Smooth muscle cell (in vitro differentiated cells): Measurements from ENCODE around the gene ME3. TPM values are rescaled to one million over a fixed set of nuclear protein-coding genes. Genes with fewer than 3 reads are reported as not detected.

Experiments used
- DNase-seq: peaks from one replicate; lab custom pipeline; 2025; ENCODE audit not compliant: unreplicated experiment; lab: John Stamatoyannopoulos, UW
- H2AFZ ChIP-seq: fragments of 200-600 bp; sonication (generic); 2 replicates; pipeline ENCODE4 v1.6.0; 2016; ENCODE audit warnings: antibody characterized with exemption, low read depth, mild to moderate bottlenecking
- H3F3A ChIP-seq: fragments of 200-600 bp; sonication (generic); 2 replicates; pipeline ENCODE4 v1.6.0; 2017; ENCODE audit warnings: antibody characterized with exemption, low read depth
- H3K27ac ChIP-seq: fragments of 200-600 bp; sonication (generic); 2 replicates; pipeline ENCODE4 v1.5.1; 2016; ENCODE audit warnings: low read depth, mild to moderate bottlenecking
- H3K27me3 ChIP-seq: fragments of 200-600 bp; sonication (generic); 2 replicates; pipeline ENCODE4 v1.6.1; 2016; ENCODE audit warnings: low read depth, mild to moderate bottlenecking
- H3K36me3 ChIP-seq: fragments of 200-600 bp; sonication (generic); 2 replicates; pipeline ENCODE4 v1.5.1; 2016; ENCODE audit warnings: low read depth
- H3K4me1 ChIP-seq: fragments of 200-600 bp; sonication (generic); 2 replicates; pipeline ENCODE4 v1.5.1; 2016; ENCODE audit warnings: low read depth
- H3K4me2 ChIP-seq: fragments of 200-600 bp; sonication (generic); 2 replicates; pipeline ENCODE4 v1.6.0; 2016; ENCODE audit warnings: mild to moderate bottlenecking
- H3K4me3 ChIP-seq: fragments of 200-600 bp; sonication (generic); 2 replicates; pipeline ENCODE4 v1.5.1; 2016; ENCODE audit warnings: mild to moderate bottlenecking
- H3K79me2 ChIP-seq: fragments of 200-600 bp; sonication (generic); 2 replicates; pipeline ENCODE4 v1.6.0; 2016; ENCODE audit warnings: low read depth, mild to moderate bottlenecking
- H3K9ac ChIP-seq: fragments of 200-600 bp; sonication (generic); 2 replicates; pipeline ENCODE4 v1.6.0; 2016; ENCODE audit warnings: low read depth
- H3K9me3 ChIP-seq: fragments of 200-600 bp; sonication (generic); replicated peaks from 2 replicates; pipeline ENCODE4 v1.5.1; 2016; ENCODE audit warnings: low read depth
- H4K20me1 ChIP-seq: fragments of 200-600 bp; sonication (generic); 2 replicates; pipeline ENCODE4 v1.6.0; 2016; ENCODE audit warnings: low read depth
- CTCF ChIP-seq: fragments of 200-600 bp; sonication (generic); IDR thresholded peaks from 2 replicates; pipeline ENCODE4 v1.5.1; 2017; ENCODE audit warnings: borderline replicate concordance, mild to moderate bottlenecking, antibody characterized with exemption; ENCODE audit not compliant: insufficient read depth, poor library complexity, severe bottlenecking
- WGBS: methylation state at CpG from one replicate; pipeline ENCODE4 v1.1.7; 2016; ENCODE audit warnings: low lambda C conversion rate; 5-methylcytosine and 5-hydroxymethylcytosine counted together
- polyA plus RNA-seq: library from polyadenylated mRNA; unstranded; fragments of >200 nt; fragmentation: Nextera tagmentation; extraction: Ambion mirVana; gene quantifications from 2 replicates; pipeline ENCODE4 v1.2.1, GENCODE V29; 2016
- total RNA-seq: library from RNA; depleted of rRNA; stranded (reverse); fragments of >200 nt; gene quantifications from 2 replicates; pipeline ENCODE4 v1.2.3, GENCODE V29; 2014

Gene ME3
- total and polyA plus RNA-seq, 2 experiments from 2014 or later, result 4.2 to 8.4 TPM

- WGBS, result 74% methylated on average over 1 of the region's 1 CpG
- no peak for TF ChIP-seq CTCF
Measured at GRCh38 chr11:86636275-86636674, 36.1 kb downstream of the ME3 start.

GRCh38 chr11:86632499-86633269, 39.7 kb downstream of the ME3 start:
- peak; percentile 35 for DNase-seq
- no peak for TF ChIP-seq CTCF
- H4K20me1 ChIP-seq, result no peaks in the 10 kb centered on the region
- H3K79me2 ChIP-seq, result no peaks in the 10 kb centered on the region
- H3F3A ChIP-seq, result peaks cover 8% of the 10 kb centered on the region
- no peaks in the 10 kb centered on the region for H3K36me3 ChIP-seq
- no peak overlapping the region for H2AFZ ChIP-seq
- no peaks in the 10 kb centered on the region for H3K9me3 ChIP-seq
- H3K4me1 ChIP-seq, result peaks cover 17% of the 10 kb centered on the region
- H3K9ac ChIP-seq, result peak overlapping the region; percentile 45
- WGBS, result 18% methylated on average over 6 of the region's 6 CpGs
- H3K4me3 ChIP-seq, result no peak overlapping the region
- peak overlapping the region; percentile 84 for H3K27ac ChIP-seq
- H3K4me2 ChIP-seq, result peak overlapping the region; percentile 45
- H3K27me3 ChIP-seq, result no peaks in the 10 kb centered on the region

More at GRCh38 chr11:86636275-86636674, 36.1 kb downstream of the ME3 start:
- Histone ChIP-seq H4K20me1 (no peaks in the 10 kb centered on the region), H3K4me1 (peaks cover 21% of the 10 kb centered on the region), H3K27ac (peak overlapping the region; percentile 81), H3K4me2 (peak overlapping the region; percentile 56), H3K36me3 (no peaks in the 10 kb centered on the region), H3K9me3 (no peaks in the 10 kb centered on the region), H3K4me3 (no peak overlapping the region), H3K9ac (no peak overlapping the region), H3K79me2 (no peaks in the 10 kb centered on the region), H3F3A (peaks cover 8% of the 10 kb centered on the region), H2AFZ (no peak overlapping the region), H3K27me3 (no peaks in the 10 kb centered on the region)
- DNase-seq, result no peak

- Histone ChIP-seq H3K9me3 (no peaks in the 10 kb centered on the region), H4K20me1 (no peaks in the 10 kb centered on the region), H3K4me3 (no peak overlapping the region), H3K27me3 (no peaks in the 10 kb centered on the region), H3K4me1 (peaks cover 12% of the 10 kb centered on the region), H3F3A (peaks cover 3% of the 10 kb centered on the region), H3K79me2 (no peaks in the 10 kb centered on the region), H3K36me3 (no peaks in the 10 kb centered on the region), H2AFZ (no peak overlapping the region), H3K27ac (no peak overlapping the region), H3K4me2 (no peak overlapping the region), H3K9ac (no peak overlapping the region)
- DNase-seq, result no peak
- no peak for TF ChIP-seq CTCF
- WGBS, result 94% methylated on average over 8 of the region's 8 CpGs
Measured at GRCh38 chr11:86630229-86630981, 42.0 kb downstream of the ME3 start.
